NCI-H2227 treated with DMSO at 0.1 percent for 48 hours (cell line): ENCODE measurements around the gene NPHP4.

Source experiments
- DNase-seq: peaks from one replicate; lab custom pipeline; 2025; lab: John Stamatoyannopoulos, UW

NPHP4 gene

DNA sequence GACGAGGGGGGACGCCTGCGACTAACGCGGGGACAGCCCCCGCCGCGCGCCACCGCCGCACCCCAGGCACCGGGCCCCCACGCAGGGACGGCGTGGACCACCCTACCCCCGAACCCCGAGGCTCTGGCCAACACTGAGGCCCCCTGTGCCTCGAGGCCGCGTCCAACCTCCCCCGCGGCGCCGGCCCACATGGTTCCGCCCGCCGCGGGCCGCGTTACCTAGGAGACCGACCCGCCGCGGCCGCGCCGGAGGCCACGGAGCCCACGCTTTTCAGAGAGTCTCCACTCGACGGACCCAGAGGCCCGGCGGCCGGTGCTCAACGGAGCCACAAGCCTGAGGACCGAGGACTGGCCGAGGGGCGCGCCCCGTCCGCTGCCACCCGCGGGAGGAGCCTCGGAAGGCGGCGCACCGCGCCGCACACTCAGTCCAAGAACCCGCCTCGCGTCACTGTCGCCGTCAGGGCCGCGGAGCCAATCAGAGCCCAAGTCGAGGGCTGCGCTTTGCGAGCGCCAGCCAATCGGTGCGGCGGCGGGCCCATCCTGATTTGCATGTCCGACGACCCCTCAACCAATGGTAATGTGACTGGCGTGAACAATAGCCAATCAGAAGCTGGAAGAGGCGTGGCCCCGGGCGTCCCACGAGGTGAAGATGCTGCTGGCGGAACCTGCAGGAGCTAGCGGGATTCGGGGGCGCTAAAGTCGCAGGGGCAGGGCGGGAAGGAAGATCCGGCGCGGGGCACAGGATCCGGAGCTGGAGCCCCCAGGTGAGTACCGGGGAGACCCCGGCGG, at the start of gene NPHP4:
Gene NPHP4 (minus strand): TSS at position 400 of the 788 bp plus-strand sequence. CDS start 6,136 bp downstream, outside the sequence.
- peak; percentile 99 for DNase-seq

DNA sequence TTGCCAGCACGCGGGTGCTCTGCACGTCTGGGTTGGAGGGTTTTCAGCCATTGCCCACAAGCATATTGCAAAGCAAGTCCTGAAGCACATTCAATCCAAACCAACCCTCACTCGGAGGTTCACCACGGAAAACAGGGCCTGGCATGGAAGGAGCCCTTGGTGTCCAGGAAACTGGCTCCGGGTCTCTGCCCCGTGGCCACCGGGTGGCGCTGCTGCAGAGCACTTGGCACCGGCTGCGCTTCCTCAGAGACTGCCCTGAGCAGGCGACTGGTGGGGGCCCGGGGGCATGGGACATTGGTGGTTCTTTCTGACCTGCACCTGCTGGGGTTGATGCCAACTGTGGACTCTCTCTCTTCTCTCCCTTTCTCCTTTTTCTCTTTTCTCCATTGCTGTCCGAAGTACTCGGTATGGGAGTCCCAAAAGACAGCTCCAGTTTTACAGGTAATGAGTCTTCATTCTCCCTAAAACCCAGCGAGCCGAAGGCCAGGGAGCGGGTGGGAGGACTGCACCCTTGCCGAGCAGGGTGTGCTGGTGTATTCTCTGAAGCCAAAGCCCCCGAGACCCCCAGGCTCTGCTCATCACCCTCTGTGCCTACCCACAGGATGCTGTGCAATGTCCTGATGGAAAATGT, 49.3 kb upstream of the NPHP4 start:
- DNase-seq: no peak

DNA sequence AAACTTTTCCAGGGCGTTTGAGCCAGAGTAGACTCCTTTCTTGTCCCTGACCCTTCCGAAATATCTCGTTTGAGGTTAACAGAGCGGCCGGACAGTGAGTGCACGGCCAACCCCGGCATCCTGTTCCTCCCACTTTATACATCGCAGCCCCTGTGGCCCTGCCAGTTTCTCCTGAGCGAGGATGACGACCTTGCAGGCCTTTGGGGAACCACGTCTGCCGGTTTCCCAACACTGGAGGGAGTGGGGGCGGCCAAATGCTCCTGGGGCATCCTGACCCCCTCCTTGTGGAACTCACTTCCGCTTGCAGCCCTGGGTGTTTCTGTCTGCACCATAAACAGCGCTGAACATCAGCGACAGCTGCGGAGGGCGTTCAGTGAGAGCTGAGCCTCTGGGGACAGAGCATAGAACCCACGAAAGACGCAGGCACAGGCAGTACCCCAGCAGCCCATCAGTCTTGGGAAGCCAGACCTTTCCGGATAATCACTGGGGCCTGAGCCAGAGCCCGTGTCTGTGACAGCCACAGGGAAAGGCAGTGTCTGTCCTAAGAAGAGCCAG, 48.7 kb upstream of the NPHP4 start:
- DNase-seq: no peak

DNA sequence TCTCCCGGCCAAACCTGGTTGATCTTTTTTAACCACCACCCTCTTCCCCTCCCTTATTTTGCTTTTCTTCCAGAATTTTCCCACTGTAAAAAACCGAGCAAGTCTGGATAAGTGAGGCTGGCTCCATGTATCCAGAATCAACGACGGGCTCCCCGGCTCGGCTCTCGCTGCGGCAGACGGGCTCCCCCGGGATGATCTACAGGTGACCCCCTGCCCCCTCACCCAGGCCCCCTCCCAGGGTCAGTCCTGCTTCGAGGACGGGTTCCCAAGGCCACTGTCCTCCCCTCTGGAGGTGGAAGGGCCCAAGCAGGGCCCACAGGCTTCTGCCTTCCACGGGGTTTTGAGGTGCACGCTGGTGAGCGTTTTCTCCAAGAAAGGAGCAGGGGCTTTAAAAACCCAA, 48.2 kb upstream of the NPHP4 start:
- no peak for DNase-seq

DNA sequence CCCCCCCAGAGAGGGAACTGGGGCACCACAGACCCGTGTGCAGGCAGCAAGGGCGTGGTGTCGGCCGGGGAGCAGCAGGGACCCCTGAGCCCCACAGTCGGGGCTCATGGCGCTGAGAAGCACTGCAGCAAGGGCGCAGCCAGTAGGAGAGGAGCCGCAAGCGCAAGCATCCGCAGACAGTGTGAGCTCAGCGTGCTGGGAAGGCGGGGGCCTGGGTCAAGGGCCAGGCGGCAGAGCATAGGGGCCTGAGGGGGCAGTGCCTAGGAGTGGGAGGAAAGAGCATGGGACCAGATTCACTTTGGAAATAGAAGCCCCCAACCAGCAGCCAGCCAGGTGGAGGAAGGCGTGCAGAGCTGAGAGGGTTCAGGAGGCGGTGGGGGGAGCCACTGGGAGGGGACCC, 46.8 kb upstream of the NPHP4 start:
- no peak for DNase-seq

DNA sequence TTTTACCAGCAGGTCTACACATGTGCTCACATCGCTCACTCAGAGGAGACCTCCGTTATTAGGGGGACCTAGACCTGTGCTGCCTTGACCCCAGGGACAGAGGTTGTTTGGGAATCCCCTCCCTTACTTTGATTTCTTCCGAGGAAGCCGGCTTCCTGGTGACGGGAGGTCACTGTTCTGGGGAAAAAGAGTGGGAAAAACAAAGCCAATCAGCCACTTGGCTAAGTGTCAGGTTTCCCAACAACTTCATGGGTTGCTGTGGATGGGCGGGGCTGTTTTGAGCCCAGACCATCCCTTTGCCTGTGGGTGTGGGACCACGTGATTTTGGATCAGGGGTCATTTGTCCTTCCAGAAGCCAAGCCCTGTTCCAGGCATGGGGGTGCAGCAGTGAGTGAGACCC, 46.4 kb upstream of the NPHP4 start:
- no peak for DNase-seq

DNA sequence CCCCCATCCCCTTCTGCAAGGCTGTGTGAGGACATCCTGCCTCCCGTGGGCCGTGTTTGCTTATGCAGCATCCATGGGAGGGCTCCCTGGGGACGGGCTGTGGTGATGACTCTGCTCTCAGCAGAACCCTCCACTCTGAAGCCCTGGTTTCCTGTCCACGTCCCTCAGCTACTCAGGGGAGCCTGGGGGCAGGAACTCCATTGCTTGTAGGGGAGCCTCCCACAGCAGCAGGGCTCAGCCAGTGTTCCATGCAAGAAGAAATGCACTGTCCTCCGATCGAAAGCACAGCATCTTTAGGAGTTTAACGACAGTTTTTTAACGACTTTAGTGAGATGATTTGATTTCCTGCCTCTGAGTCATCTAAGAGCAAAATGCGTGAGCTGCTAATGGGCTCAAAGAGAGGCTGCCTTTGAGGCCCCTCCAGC, 45.1 kb upstream of the NPHP4 start:
- DNase-seq: no peak

DNA sequence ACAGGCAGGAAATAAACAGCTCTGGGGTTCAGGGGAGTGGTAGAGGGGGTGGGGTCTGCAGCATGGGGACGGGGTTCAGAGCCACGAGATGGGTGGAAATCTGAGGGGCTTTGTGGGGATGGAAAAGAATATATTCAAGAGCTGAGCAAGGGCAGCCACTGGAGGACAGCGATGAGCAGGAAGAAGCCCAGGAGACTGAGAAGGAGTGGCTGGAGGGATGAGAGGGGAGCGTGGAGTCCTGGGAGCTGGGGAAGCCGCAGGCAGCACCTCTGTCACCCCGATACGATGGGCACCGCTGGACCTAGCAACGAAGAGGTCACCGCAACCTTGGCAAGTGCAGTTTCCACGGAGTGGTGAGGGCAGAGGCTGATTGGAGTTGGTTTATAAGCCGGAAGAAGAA, 43.5 kb upstream of the NPHP4 start:
- peak; percentile 16 for DNase-seq

DNA sequence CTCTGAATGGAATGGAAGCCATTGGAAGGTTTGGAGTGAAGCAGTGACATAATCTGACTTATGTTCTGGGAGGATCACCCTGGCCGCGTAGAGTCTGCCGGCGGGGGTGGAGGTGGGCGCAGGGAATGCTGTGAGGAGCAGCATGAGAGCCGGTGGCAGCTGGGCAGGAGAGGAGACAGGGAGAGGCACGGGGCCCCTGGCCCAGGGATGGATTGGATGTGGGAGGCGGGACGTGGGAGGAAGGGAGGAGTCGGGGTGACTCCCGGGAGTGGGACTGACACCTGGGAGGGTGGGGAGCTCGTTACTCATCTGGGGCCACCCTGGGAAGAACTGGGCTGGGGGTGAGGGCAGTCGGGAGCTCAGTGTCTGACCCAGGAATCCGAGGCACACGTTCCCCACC, 43.1 kb upstream of the NPHP4 start:
- DNase-seq: no peak

DNA sequence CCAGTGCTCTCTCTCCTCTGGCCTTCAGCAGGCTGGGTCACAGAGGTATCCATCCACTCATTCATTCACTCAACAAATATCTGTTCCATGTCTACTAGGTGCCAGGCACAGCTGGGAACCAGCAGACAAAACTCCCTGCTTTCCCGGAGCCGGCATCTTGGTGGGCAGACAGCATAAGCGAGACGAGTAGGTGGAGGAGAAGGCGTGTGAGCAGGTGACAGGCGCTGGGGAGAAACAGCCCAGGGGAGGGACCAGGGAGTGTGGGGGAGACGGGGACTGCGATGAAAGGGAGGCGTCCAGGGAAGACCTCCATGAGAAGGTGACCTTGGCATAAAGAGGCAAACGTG, 42.5 kb upstream of the NPHP4 start:
- no peak for DNase-seq

DNA sequence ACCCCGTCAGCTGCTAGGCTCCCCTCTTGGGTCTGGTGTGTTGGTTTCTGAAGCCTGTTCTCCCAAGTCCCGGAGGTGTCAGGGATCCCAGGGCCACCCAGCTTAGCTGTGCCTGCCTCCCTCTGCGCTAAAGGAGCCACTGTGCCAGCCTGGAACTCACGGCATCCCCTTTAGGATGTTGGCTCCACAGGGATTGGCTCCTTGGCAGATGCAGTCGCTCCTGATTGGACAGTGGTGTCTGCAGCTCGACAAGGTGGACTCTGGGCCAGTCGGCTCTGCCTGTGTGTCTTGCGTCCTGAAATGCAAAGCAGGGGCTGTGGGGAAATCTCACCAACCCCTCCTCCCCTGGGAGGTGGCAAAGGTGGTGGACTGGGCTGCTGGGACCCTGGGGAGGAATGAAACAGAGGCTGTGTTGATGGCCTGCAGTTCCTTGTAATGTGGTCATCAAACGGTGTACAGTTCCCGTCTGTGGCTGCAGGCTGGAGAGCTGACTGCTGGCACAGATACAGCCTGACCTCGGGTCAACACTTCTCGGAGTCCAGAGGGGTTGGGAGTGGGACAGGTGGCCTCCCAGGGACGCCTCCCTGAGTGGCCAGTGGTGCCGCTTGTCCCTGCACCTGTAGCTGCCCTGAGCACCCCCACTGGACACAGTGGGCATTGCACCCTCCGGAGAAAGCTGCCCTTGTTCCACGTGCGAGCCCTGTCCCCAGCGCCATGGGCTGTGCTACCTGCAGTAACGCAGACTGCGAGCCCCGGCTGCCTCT, 41.9 kb upstream of the NPHP4 start:
- peak; percentile 60 for DNase-seq

DNA sequence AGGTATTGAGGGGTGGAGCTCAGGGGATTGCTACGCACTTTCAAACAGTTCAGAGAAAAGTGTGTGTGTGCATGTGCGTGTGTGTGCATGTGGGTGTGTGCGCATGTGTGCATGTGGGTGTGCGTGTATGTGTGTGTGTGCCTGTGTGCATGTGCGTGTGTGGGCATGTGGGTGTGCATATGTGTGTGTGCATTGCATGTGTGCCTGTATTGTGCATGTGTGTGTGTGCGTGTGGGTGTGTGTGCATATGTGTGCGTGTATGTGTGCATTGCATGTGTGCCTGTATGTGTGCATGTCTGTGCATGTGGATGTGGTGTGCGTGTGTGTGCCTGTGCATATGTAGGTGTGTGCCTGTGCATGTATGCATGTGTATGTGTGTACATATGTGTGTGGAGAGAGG, 40.9 kb upstream of the NPHP4 start:
- no peak for DNase-seq

DNA sequence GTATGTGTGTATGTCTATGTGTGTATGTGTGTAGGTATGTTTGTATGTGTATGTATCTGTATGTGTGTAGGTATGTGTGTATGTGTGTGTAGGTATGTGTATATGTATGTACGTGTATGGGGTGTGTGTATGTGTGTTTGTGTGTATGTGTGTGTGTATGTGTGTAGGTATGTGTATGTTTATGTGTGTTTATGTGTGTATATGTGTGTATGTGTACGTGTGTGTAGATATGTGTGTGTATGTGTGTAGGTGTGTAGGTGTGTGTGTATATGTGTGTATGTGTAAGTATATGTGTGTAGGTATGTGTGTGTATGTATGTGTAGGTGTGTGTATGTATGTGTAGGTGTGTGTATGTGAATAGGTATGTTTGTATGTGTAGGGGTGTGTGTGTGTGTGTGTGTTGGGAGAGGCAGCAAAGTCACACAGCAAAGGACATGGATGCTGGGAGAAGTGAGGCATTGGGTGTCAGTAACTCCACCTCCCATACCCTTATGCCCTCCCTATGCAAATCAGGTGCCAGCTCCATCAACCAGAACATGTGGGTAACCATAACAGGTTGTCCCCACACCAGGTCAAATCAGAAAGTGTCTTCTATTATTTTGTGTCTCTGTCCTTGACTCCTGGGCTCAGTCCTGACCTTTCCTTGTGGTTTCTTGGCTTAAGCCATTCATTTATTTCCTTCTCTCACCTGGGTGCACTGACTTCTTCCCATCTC, 38.5 kb upstream of the NPHP4 start:
- no peak for DNase-seq

DNA sequence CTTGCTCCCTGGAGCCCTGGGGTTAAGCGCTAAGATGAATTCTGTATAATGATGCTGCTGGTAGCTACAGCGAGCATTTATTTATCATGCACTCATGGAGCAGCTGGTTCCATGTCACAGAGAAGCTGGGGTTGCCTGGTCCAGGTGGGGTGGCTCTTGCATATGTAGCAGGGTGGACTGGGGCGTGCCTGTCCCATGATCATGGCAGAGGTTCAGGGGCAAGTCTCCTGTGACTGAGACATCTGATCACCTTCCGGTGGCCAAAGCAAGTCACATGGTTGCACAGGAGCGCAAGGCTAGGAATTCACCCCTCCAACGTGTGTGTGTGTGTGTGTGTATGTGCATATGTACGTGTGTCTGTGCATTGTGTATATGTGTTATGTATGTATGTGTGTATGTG, 37.9 kb upstream of the NPHP4 start:
- DNase-seq: no peak

DNA sequence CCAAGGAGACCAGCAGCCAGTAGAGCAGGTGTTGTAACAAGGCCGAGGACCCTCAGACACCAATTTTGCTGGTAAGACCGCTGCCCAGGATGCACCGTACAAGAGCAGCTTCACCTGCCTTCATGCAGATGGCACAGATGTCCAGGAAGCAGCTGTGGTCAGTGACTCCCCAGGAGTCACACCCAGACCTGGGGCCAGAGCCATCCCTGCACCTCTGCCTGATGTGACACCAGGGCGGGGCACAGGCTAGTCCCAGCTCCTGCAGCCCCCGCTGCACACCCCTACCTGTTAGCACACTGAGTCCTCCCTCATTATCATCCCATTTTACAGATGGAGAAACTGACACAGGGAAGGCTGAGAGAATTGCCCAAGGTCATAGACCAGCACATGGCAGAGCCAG, 37.1 kb upstream of the NPHP4 start:
- DNase-seq: no peak

DNA sequence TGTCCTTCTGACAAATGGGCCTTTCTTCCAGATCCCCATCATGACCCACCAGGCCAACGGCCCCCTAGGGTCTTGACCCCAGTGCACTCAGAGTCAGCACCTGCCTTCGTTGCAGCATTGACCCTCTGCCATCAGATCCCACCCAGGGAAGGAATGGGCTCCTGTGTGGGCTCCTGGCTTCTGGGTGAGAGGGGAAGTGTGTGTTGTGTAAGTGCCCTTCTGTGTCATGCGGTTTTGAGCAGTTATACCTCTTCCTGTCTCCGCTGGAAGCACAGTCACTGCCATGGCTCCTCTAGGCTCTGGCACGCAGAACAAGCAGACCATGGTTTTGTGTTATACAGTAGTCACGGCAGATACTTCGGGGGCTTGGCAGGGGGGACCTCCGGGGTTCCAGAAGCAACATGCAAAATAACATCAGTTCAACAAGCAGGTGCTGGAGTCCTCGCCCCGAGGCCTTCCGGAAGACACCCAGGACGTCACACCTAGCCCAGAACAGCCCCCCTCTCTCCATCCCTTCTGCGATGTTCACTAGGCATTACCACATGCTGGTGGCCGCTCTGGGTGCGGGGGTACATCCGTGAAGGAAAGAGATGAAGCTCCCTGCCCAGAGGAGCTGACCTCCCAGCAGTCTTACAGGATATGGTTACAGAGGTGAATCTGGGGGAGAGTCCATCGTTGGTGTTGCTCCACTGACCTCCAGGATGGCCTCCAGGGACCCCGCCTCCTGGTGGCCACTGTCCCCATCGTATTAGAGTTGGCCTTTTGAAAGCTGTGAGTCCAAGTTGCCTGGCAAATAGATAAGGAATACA, 36.0 kb upstream of the NPHP4 start:
- DNase-seq: no peak

DNA sequence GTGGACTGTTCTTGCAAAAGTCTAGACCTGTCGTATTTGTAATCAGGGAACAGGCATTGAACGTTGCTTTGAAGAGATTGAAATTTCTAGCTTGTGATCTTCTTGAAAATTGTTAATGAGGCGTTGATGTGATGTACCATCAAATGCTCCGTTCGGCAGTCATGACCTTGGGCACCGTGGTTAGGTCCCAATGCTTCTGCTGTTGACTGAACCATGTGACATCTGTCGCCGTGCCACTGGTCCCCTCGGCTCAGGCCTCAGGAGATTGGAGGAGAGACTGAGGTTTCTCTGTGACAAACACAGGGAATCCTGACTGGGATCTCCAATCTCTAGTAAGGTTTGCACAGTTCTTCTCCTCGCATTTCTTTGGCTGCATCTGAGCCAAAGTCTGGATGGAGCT, 35.4 kb upstream of the NPHP4 start:
- DNase-seq: no peak

DNA sequence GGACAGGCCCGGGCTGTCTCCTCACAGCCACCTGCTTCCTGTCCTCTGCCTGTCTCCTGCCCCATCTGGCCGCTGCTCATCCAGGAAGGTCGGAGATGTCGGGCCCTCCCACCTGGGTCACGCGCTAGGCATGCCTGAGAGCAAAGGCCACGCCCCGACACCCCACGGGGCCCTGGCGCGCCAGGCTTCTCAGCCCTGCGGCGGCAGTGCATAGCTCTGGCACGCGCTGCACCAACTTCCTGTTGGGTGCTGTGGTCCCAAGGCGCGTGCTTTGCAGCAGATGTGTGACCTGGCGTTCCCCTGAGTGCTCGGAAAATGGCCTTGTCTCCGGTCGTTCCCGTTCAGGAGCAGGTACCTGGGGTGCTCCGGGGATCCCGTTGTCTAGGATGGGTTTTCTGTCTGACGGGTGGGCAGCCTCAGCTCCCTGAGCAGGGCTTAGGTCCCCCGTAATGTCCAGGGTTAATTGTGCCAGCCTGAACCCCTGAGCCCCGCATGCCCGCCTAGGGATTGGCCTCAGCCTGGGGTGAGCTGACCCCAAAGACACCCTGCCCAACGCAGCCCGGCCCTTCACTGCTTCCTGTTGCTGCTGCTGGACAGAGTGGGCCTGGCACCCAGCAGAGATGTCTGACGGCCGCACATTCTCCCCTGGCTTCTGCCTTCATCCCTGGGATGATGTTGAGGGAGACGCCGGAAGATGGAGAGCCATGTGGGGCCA, 34.0 kb upstream of the NPHP4 start:
- no peak for DNase-seq

DNA sequence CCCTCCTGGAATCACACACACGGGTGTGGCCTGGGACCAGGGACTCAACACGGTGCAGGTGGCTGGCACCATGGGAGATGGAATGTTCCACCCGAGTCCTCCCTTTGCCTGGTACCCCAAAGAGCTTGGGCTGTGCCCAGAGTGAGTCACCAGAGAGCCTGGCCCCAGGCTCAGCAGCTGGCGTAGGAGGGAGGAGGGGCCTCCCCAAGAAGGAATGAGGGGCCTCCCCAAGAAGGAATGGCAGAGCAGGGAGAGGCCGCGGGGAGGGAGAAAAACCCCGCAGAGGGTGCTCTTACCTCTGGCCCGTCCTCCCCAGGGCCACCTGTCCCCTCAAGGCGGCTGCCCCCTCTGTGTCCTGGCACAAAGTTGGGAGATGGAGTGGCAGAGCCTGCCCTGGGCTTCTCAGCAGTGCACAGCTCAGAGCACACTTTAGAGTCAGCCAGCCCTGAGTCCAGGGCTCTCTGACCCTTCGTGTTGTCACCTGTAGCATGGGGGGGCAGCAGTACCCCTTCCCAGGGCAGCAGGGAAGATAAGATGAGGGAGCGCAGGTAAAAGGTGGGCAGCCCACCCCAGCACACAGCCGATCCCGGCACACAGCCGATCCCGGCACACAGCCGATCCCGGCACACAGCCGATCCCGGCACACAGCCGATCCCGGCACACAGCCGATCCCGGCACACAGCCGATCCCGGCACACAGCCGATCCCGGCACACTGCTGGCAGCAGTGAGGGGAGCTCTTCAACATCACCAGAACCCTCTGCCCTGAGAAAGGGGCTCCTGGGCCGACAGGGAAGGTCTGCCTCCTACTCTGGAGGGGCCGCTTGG, 33.3 kb upstream of the NPHP4 start:
- DNase-seq: no peak

DNA sequence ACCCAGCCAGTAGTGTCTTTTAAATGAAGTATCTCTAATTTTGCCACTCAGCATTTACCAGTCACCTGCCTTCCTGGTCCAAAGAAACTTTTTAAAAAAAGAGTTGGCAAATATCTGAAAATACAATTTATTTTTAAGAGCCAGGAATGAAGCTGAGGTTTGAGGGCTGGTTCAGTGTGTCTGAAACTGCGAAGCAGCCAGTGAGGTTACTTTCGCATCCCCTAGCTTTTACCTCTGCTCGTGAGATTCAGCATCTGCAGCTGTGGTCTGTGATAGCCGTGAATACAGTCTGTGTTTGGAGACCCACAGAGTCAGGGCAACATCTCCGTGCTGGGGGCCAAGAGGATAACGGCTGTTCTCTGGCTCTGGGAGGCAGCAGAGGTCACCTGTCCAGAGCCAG, 32.2 kb upstream of the NPHP4 start:
- no peak for DNase-seq
